ENCODE data around the gene SARDH.

SARDH gene

DNA sequence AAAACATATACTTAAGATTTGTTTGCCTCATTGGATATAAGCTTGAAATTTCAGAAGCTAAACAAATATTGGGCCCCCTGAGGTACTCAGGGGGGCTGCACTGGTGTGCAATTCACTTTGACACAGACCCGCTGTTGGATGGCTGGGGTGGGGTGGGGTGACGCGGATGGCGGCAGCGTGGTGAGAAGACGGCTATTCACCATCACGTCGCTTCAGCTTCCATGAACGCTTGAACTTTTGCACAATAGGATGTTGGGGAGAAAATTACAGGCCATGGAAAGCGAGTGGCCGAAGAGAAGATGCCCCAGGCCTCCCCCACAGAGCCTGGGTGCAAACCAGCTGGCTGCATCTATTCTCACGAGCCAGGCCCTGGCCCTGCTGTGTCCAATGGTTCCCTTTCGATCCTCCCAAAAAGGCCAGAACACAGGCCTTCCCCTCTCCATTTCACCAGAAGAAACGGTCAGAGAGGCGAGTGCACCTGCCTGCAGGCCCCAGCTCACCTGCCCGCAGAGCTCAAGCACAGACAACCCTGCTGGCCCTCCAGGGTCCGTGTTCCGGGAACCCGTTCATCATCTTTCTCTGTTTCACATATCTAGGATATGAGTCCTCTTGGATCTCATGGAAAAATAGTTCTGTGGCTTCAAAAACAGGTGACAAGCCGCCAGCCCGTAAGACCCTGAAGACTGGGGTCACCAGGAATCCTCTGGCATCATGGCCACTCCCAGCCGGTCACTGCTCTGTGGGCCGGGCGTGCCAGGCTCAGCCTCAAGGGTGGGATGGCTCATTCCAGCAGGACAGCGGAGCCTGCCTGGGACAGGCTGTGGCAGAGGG lies 46.8 kb upstream of the SARDH start:
- no peak for DNase-seq (ENCODE audit: low read depth in 2 of 2)
- TF ChIP-seq, protein P1, sequence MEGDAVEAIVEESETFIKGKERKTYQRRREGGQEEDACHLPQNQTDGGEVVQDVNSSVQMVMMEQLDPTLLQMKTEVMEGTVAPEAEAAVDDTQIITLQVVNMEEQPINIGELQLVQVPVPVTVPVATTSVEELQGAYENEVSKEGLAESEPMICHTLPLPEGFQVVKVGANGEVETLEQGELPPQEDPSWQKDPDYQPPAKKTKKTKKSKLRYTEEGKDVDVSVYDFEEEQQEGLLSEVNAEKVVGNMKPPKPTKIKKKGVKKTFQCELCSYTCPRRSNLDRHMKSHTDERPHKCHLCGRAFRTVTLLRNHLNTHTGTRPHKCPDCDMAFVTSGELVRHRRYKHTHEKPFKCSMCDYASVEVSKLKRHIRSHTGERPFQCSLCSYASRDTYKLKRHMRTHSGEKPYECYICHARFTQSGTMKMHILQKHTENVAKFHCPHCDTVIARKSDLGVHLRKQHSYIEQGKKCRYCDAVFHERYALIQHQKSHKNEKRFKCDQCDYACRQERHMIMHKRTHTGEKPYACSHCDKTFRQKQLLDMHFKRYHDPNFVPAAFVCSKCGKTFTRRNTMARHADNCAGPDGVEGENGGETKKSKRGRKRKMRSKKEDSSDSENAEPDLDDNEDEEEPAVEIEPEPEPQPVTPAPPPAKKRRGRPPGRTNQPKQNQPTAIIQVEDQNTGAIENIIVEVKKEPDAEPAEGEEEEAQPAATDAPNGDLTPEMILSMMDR (IDR thresholded peaks at IDR 0.05; ENCODE audit: low read depth, low read length) = no peak
- H3K4me3 ChIP-seq (replicated peaks in 1 of 2; ENCODE audit: low read depth in 2 of 2, low read length in 2 of 2) = no peak overlapping the region

DNA sequence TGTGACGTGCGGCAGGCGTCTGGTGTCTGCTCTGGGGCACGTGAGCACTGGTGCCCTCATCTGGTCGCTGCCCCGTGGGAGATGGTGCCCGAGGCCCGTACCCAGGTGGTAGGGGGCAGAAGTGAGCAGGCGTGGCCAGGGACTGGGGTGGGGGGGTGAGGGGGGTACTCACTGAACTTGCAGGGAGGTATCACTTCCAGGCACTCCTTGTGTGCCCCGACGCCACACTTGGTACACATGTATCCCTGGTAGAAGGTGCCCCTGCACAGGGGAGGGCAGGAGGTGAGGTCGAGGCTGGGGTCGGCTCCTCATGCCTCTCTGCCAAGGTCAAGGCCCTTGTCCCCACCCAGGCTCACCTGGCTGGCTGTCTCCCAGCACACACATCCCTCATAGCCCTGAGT lies 45.2 kb upstream of the SARDH start:
- no peak for DNase-seq (ENCODE audit: low read depth in 2 of 2)
- TF ChIP-seq, protein P1 (IDR thresholded peaks at IDR 0.05; ENCODE audit: low read depth, low read length) = no peak
- no peak overlapping the region for H3K4me3 ChIP-seq (replicated peaks in 1 of 2; ENCODE audit: low read depth in 2 of 2, low read length in 2 of 2)

DNA sequence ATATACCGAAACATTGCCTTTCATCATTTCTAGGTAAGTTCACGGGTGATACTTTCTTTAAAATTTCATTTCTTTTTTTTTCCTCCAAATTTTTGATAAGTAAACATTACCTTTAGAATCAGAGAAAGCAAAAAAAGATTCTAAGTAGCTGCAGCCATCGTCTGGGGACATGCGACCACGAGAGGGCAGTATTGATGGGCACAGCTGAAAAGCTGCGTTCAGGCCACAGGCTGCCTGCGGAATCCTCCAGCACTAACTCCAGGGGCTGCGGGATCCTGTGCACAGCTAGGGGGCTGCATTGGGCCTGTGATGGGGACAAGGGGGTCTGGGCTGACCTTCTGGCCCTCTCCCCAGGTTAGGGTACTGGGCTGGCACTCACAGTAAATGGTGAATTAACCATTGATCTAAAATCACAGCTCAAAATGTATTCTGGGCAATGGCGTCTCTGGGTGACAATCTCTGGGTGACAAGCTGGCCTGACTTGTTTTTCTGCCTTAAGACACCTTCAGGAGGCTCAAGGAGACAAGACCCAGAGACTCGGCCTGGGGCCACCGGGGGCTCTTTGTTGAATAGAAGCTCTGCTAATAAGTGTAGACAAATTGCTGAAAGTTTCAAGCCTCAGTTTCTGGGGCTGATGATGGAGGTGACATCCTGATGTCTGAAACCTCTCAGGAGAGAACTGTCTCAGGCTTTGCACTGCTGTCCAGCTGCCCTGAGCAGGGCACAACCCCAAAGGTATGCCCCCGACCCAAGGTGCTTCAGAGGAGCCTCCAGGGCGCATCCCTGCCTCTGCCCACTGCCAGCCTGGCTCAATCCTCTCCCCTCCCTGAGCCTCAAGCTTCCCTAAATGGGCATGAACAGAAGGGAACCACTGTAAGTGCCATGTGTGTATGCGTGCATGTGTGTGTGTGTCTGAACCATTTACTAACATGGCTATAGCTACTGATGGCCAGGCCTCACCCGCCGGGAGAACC lies 44.3 kb upstream of the SARDH start:
- TF ChIP-seq, protein P1 (IDR thresholded peaks at IDR 0.05; ENCODE audit: low read depth, low read length) = peak; percentile 91
- DNase-seq (ENCODE audit: low read depth in 2 of 2) = peak; percentile 72 to 77
- no peak overlapping the region for H3K4me3 ChIP-seq (replicated peaks in 1 of 2; ENCODE audit: low read depth in 2 of 2, low read length in 2 of 2)

DNA sequence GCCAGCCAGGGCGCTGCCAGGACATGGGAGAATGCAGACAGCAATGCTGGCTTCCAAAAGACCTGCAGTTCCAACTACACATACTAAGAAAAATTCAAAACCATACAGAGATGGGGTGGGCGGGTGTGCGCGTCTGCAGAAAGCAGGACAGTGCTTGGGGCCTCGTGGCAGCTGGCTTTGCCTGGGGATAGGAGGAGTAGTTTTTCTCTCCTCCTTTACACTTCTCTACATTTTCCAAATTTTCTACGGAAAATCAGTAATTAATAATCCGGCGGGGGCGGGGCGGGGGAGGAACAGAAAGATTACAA lies 43.6 kb upstream of the SARDH start:
- TF ChIP-seq, protein P1 (IDR thresholded peaks at IDR 0.05; ENCODE audit: low read depth, low read length) = no peak
- DNase-seq (ENCODE audit: low read depth in 2 of 2) = no peak
- H3K4me3 ChIP-seq (replicated peaks in 1 of 2; ENCODE audit: low read depth in 2 of 2, low read length in 2 of 2) = no peak overlapping the region

DNA sequence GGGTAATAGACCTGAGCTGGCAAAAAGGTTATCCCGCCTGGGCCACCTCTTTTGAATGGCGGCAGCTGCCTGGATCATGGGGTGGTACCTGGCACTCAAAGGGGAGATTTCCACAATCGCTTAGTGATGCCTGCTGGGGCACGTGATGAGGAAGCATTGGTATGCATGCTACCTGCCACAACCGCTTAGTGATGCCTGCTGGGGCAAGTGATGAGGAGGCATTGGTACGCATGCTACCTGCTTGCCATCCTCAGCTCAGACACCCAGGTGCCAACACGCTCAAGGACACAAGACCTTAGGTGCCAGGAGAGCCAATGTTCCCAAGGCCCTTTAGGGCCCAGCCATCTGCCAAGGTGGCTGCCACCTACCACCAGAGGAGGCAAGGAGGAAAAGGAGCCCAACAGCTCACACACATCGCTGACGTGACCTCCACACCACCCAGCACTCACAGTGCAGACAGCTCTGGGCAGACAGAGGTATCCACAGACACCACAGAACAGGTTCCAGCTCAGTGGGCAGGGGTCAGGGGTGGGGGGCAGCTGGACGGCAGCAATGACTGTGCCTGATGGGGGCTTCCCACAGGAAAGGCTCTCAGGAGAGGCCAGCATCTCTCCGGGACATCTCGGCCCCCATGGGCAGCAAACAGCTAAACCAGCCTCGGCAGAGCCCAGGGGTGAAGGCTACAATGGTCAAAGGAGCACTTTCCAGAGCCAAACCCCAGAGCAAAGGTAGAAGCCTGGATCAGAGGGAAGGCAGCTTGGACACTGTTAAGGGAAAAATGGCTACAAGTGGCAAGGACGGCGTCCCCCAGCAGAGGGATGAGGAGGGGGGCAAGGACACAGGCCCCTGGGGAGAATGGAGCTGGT lies 43.0 kb upstream of the SARDH start:
- TF ChIP-seq, protein P1 (IDR thresholded peaks at IDR 0.05; ENCODE audit: low read depth, low read length) = no peak
- no peak overlapping the region for H3K4me3 ChIP-seq (replicated peaks in 1 of 2; ENCODE audit: low read depth in 2 of 2, low read length in 2 of 2)
- DNase-seq (ENCODE audit: low read depth in 2 of 2) = no peak

DNA sequence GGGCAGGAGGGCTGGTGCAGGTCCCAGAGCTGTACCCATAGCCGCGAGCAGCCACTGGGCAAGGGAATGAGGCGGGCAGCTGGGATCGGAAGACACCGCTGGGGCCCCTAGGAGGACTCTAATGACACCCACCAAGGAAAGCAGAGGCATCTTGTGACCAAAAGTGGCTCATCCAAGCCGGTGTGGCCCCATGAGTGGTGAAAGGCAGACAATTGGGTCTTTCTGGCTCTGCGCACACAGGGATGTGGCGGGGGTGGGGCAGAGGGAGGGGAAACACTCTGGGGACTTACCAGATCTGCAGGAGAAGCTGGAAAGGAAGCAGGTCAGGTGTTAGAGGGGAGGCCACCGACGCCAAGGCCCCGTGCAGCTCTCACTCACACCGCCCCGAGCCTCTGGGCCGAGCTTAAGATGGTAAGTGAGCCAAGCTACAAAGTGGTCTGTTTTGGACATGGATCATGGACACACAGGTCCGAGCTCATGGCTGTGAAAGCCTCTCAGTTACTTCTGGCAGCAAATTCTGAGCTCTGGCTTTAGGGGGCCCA lies 42.3 kb upstream of the SARDH start:
- H3K4me3 ChIP-seq (replicated peaks in 1 of 2; ENCODE audit: low read depth in 2 of 2, low read length in 2 of 2) = no peak overlapping the region
- TF ChIP-seq, protein P1 (IDR thresholded peaks at IDR 0.05; ENCODE audit: low read depth, low read length) = no peak
- DNase-seq (ENCODE audit: low read depth in 2 of 2) = no peak
